K562 (cell line): ENCODE data around the gene TCF15. TPM values are rescaled to one million over a fixed set of nuclear protein-coding genes. Genes with fewer than 3 reads are reported as not detected.

Experiments
- ATF4 ChIP-seq: fragments of 450-650 bp; formaldehyde crosslinking; IDR thresholded peaks from 2 replicates; pipeline ENCODE4 v1.4.0; 2022; ENCODE audit warnings: mild to moderate bottlenecking, moderate library complexity
- CHD7 ChIP-seq: fragments of 200-600 bp; sonication (generic); IDR thresholded peaks from one replicate; pipeline ENCODE4 v1.6.1; 2012; ENCODE audit warnings: mild to moderate bottlenecking, low read depth, low read length, inconsistent platforms
- FOXJ3 ChIP-seq: sonication (generic); formaldehyde crosslinking; IDR thresholded peaks from 2 replicates; pipeline ENCODE4 v1.4.0; 2020; ENCODE audit warnings: mild to moderate bottlenecking, missing genetic modification reagents
- HSF4 ChIP-seq: fragments of 250-450 bp; sonication (Bioruptor Pico); IDR thresholded peaks from 2 replicates; pipeline ENCODE4 v2.1.2; 2022; ENCODE audit warnings: mild to moderate bottlenecking, moderate library complexity, borderline replicate concordance
- MTF1 ChIP-seq: fragments of 250-450 bp; sonication (Bioruptor Pico); IDR thresholded peaks from 2 replicates; pipeline ENCODE4 v1.9.0; 2021; ENCODE audit warnings: moderate library complexity, mild to moderate bottlenecking, inconsistent platforms, borderline replicate concordance
- ZFX ChIP-seq: sonication (generic); formaldehyde crosslinking; IDR thresholded peaks from 2 replicates; pipeline ENCODE4 v1.8.0; 2022; ENCODE audit warnings: mild to moderate bottlenecking, missing genetic modification reagents, moderate library complexity
- polyA plus RNA-seq, 8 experiments: library from polyadenylated mRNA; depleted of rRNA in 4 of 8; stranded (reverse) in 5 of 8; unstranded in 3 of 8; fragments of >200 nt; fragmentation: Nextera tagmentation in 2 of 8; fragmentation: Illumina TruSeq in 1 of 8; extraction: Ambion mirVana in 2 of 8; extraction: Trizol in 1 of 8; gene quantifications; 2 replicates each; pipeline versions ENCODE4 v1.2.1 to v1.2.3, GENCODE V29; 2011 to 2014; ENCODE audit warnings: inconsistent platforms in 1 of 8, missing spikeins in 1 of 8
- total RNA-seq, 7 experiments: library from RNA; depleted of rRNA in 6 of 7; stranded (reverse); fragments of >200 nt in 6 of 7; fragmentation: Illumina TruSeq in 2 of 7; extraction: Trizol in 2 of 7; gene quantifications; 2 replicates each; pipeline versions ENCODE4 v1.2.1 to v1.2.3, GENCODE V29; 2011 to 2021; ENCODE audit warnings: low replicate concordance in 1 of 7

Gene TCF15
- total and polyA plus RNA-seq, 9 of the 15 experiments (the other 6 are each of a cell fraction or from before 2014, with no cell fraction given) = 0.04 to 5.0 (median 1.2) TPM

GRCh38 chr20:561437-562231 is 48.5 kb downstream of the TCF15 start (continued):
- no peak for TF ChIP-seq MTF1
- TF ChIP-seq FOXJ3 = no peak
- TF ChIP-seq HSF4 (CRISPR knock-in tag) = no peak
- TF ChIP-seq ZFX (CRISPR knock-in tag) = no peak
- no peak for TF ChIP-seq CHD7
- TF ChIP-seq ATF4 (CRISPR knock-in tag) = no peak
